GM12872 (cell line): Measurements from ENCODE around the gene GLRX.

Source experiments
- TF ChIP-seq, protein P1 (sequence below): IDR thresholded peaks from 3 replicates; pipeline ENCODE4 v1.5.1; 2011; ENCODE audit warnings: low read depth, mild to moderate bottlenecking, low read length, moderate library complexity; ENCODE audit not compliant: insufficient read depth

Gene GLRX

DNA sequence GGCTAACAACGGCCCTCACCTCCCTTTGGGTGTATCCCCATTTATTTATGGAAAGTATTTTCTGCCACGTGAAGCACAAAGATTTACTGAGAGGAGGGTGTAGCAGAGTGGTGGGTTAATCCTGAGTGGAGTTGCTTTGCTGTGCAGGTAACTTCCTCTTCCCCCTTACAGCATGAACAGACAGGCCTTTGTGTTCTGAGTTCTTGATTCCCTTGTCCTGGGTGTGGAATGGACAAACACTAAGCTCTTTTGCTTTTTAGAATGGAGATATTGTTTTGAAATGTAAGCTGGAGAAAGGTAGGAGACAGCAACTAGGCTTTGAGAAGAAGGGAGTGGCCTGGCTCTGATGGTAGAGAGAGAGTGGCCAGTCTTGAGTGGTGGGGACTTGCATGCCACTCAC lies 17.1 kb upstream of the GLRX start:
- TF ChIP-seq, protein P1, sequence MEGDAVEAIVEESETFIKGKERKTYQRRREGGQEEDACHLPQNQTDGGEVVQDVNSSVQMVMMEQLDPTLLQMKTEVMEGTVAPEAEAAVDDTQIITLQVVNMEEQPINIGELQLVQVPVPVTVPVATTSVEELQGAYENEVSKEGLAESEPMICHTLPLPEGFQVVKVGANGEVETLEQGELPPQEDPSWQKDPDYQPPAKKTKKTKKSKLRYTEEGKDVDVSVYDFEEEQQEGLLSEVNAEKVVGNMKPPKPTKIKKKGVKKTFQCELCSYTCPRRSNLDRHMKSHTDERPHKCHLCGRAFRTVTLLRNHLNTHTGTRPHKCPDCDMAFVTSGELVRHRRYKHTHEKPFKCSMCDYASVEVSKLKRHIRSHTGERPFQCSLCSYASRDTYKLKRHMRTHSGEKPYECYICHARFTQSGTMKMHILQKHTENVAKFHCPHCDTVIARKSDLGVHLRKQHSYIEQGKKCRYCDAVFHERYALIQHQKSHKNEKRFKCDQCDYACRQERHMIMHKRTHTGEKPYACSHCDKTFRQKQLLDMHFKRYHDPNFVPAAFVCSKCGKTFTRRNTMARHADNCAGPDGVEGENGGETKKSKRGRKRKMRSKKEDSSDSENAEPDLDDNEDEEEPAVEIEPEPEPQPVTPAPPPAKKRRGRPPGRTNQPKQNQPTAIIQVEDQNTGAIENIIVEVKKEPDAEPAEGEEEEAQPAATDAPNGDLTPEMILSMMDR: no peak

DNA sequence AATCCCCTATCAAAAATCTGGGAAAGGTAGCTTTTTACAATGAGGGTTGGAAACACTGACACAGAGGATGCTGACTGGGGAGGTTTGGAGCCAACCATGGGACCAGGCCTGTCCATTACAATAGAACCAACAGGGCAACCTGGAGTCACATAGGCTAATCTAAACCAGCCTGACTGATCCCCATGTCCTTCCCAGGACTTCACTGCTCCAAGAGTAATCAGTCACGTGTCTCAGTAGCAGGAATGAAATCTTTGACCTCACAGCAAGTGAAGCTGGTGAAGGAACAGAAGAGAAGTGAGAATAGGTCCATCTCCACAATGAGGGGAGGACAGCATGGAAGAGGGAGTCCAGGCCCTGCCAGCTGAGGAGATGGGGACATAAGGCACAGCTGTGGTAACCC lies 16.0 kb upstream of the GLRX start:
- TF ChIP-seq, protein P1: no peak

DNA sequence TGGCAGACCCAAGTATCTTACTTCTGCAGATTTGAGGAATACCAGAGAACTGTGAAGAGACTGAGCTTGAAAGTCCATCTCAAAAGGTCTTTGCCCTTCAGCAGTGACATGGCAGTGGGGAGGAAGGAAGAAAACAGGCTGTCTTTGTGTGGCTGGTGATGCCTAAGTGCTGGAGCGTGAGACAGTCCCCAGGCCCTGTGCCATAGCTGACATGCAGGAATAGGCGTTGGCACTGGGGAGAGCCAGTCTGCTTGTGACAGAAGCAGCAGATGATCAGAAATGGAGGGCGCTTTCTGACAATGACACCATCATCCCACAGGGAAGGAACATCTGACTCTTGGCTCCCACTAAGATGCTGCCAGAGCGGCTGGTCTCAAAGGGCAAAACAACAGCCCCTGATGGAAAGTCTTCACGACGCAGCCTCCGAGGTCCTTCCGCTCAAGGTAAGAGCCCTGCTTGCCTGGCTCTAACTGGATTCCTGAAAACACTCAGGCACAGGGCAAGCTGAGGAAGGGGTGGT lies 15.5 kb upstream of the GLRX start:
- TF ChIP-seq, protein P1: no peak

DNA sequence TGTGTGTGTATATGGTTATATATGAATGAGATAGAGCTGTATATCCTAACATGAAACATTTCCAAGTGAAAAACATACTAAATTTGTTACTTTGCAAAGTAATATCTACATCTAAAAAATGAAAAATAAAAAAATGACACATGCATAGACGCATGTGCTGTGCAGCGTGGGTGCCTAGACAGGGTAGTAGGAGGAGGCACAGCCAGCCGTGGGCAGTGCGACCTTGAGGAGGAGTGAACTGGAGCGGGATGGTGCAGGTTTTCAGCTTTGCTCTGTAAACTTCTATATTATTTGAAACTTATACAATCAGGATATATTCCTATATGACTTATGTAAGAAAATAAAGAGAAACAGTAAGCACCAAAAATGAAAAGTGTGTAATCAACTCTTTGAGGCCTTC lies 15.0 kb upstream of the GLRX start:
- TF ChIP-seq, protein P1: no peak

DNA sequence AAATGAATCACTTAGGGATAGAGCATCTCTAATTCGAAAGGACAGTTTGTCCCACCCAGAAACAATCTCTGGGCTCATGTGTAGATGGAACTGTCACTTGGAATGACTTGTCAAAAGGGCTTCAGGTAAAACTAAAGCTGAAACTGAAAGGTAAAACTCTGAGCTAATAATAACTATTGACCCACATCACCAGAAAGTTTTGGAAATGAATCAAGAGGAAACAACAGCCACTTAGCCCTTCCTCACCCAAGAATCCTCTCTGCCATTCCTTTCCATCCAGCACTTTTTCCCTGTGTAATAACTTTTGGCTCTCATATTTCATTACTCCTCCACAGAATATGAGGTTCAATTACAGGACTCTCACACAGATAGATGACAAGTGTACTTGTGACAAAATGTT lies 14.0 kb upstream of the GLRX start:
- TF ChIP-seq, protein P1: no peak

DNA sequence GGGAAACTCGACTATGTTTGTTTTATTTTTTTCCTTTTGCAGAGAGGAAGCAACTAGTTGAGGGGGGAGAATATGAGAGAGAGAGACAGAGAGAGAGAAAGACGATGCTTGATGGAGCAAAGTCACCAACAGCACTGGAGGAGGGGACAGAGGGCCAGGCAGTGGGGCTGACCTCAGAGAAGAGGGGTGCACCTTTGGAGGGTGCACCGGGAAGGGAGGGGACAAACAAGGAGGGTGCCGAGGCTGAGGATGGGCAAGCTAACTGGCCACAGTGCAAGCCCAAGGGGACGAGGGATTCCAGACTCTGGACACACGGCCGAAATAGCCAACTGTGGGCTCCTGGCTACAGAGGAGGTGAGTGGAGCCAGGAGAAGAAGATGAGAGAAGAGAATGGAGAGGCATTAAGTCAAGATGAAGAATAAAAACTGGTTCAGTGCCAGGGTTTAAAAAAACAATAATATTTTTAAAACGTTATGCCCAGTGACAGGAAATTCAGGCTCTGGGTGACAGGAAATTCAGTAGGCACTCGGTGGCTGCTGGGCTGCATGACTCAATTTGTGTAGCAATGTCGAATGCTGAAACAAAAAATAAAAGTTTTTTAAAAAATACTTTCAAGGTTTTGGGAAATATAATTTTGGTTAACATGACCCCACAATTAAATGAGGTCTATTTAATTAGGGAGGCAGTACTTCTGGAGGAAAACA lies 13.3 kb upstream of the GLRX start:
- TF ChIP-seq, protein P1: no peak

DNA sequence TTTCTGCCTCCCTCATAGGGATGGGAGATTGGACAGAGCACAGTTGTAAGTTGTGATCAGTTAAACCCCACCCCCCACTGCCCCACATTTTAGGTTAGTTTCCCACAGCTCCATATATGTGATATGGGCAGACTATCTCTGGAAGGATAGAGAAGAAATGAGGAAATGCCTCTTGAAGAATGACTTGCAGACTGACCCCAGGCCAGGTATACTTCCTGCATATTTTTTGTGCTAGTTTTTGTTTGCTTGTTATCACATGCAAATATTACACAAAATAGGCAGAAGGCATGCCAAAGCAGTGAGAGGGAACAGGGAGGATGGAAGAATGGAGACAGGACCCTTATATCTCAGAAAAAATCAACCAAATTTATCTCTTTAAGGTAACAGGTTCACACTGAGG lies 10.1 kb upstream of the GLRX start:
- TF ChIP-seq, protein P1: no peak

DNA sequence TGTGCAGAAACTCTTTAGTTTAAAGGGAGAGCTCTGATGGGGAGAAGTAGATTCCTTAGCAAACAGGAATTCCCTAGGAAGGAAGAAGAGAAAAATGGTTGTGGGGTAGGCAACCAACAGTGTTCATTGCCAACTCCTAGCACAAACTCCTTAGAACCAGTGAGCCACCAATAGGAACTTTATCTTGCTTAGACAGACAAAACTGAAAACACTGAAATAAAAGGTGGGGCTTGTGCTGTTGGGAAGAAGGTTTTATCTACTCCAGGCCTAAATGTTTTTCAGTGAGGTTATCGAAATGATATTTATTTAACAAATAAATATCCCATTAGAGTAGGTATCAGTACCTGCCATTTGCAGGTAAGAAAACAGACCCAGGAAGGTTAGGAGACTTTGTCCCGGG lies 7.7 kb upstream of the GLRX start:
- TF ChIP-seq, protein P1: no peak
